GM12864 (cell line): ENCODE results near the gene NPW.

ENCODE experiments used
- DNase-seq: peaks from one replicate; pipeline ENCODE4 v3.0.0-alpha.2; 2011; ENCODE audit warnings: low read depth
- H3K4me3 ChIP-seq: 2 replicates; pipeline ENCODE4 v1.5.1; 2011; ENCODE audit warnings: mild to moderate bottlenecking, low read depth, low read length, control low read depth
- TF ChIP-seq, protein P1 (sequence below): IDR thresholded peaks from 2 replicates; pipeline ENCODE4 v1.5.1; 2011; ENCODE audit warnings: low read depth, mild to moderate bottlenecking, moderate library complexity, low read length, control low read depth, inconsistent platforms; ENCODE audit errors: missing control alignments

NPW gene

DNA sequence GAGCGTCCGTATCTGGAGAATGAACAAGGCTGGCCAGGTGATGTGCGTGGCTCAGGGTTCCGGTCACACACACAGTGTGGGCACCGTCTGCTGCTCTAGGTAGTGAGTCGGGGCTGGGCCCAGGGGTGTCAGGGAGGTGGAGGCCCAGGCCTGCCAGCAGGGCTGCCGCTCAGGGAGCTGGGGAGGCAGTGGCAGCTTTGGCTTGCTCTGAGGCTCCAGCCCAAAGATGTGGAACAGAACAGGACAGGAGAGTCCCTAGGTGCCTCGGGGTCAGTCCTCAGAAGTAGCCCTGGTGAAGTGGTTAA is 43.4 kb upstream of the NPW start:
- TF ChIP-seq, protein P1, sequence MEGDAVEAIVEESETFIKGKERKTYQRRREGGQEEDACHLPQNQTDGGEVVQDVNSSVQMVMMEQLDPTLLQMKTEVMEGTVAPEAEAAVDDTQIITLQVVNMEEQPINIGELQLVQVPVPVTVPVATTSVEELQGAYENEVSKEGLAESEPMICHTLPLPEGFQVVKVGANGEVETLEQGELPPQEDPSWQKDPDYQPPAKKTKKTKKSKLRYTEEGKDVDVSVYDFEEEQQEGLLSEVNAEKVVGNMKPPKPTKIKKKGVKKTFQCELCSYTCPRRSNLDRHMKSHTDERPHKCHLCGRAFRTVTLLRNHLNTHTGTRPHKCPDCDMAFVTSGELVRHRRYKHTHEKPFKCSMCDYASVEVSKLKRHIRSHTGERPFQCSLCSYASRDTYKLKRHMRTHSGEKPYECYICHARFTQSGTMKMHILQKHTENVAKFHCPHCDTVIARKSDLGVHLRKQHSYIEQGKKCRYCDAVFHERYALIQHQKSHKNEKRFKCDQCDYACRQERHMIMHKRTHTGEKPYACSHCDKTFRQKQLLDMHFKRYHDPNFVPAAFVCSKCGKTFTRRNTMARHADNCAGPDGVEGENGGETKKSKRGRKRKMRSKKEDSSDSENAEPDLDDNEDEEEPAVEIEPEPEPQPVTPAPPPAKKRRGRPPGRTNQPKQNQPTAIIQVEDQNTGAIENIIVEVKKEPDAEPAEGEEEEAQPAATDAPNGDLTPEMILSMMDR: no peak
- no peak overlapping the region for H3K4me3 ChIP-seq
- DNase-seq: no peak

GRCh38 chr16:1976951-1977874 is 42.4 kb upstream of the NPW start:
- TF ChIP-seq, protein P1: no peak
- no peak for DNase-seq
- H3K4me3 ChIP-seq: no peak overlapping the region

GRCh38 chr16:1977875-1978268 is 41.7 kb upstream of the NPW start:
- DNase-seq: no peak
- TF ChIP-seq, protein P1: no peak
- no peak overlapping the region for H3K4me3 ChIP-seq

DNA sequence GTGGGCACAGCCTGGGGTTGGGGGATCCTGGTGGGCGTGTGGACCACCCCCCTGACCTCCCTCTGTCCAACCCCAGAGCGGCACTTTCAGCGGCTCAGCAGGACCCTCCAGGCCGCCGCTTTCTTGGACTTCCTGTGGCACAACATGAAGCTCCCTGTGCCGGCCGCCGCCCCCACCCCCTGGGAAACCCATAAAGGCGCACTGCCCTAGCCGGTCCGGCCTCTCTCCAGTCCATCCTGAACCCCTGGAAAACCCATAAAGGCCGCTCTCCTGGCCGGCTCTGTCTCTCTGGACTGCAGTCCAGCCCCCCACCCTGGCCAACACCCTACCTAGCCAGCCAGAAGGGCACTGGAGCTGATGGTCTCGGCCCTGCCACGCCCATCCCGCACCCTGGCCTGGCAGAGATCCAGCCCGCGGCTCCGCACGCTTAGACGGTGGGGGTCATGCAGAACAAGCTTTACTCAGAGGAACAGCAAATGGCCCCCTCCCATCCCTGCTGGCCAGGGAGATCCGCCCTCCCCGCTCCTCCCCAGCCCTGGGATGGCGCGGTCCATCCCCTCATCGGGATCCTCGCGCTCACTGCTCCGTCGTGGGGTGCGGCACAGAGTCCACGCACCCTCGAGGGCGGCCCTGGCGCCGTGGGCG is 41.0 kb upstream of the NPW start:
- no peak for DNase-seq
- no peak overlapping the region for H3K4me3 ChIP-seq

GRCh38 chr16:1979271-1980029 is 40.1 kb upstream of the NPW start:
- no peak for DNase-seq
- TF ChIP-seq, protein P1: no peak
- H3K4me3 ChIP-seq: no peak overlapping the region

More for the DNA sequence above, 41.0 kb upstream of the NPW start:
- TF ChIP-seq, protein P1: no peak

GRCh38 chr16:1980030-1980769 is 39.4 kb upstream of the NPW start:
- TF ChIP-seq, protein P1: no peak
- DNase-seq: no peak
- no peak overlapping the region for H3K4me3 ChIP-seq
